NB4 (cell line): ENCODE results near the gene TBC1D17.

Source experiments
- CTCF ChIP-seq: IDR thresholded peaks from one replicate; pipeline ENCODE4 v1.5.1; 2012; ENCODE audit warnings: low read depth, low read length
- MYC ChIP-seq: IDR thresholded peaks from 2 replicates; pipeline ENCODE4 v1.6.1; 2011; ENCODE audit warnings: low read depth, low read length
- POLR2A ChIP-seq: IDR thresholded peaks from 2 replicates; pipeline ENCODE4 v1.6.1; 2011; ENCODE audit warnings: mild to moderate bottlenecking; ENCODE audit not compliant: insufficient read length; ENCODE audit errors: extremely low read depth
- TF ChIP-seq, protein P1 (sequence below): IDR thresholded peaks from 2 replicates; pipeline ENCODE4 v1.6.1; 2011; ENCODE audit warnings: low read depth, low read length

GRCh38 chr19:49862391-49863253 is 14.9 kb upstream of the TBC1D17 start:
- TF ChIP-seq POLR2A (no peak), MYC (no peak), CTCF (peak; percentile 30)
- TF ChIP-seq, protein P1, sequence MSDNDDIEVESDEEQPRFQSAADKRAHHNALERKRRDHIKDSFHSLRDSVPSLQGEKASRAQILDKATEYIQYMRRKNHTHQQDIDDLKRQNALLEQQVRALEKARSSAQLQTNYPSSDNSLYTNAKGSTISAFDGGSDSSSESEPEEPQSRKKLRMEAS = no peak
